HuH-7.5 (cell line): ENCODE measurements around the gene UTY.
"Not testable (repeated sequence)": the region's sequence is repeated elsewhere in the genome, so short reads cannot be mapped to it uniquely, and the experiment has no call there.

ENCODE experiments used
- DNase-seq: peaks from one replicate; pipeline ENCODE4 v3.0.0; 2011; ENCODE audit warnings: low spot score

The UTY gene

GRCh38 chrY:13299411-13299810 lies 180.4 kb downstream of the UTY start:
- no peak for DNase-seq

- DNase-seq: no peak
These were observed 183.5 kb downstream of the UTY start for GRCh38 chrY:13296176-13296890.

- DNase-seq: no peak
These were observed 184.8 kb downstream of the UTY start for GRCh38 chrY:13295026-13295425.

GRCh38 chrY:13291199-13291598 lies 188.6 kb downstream of the UTY start:
- no peak for DNase-seq

GRCh38 chrY:13282151-13283054 lies 197.4 kb downstream of the UTY start:
- DNase-seq: not testable (repeated sequence)

GRCh38 chrY:13279561-13279960 lies 200.3 kb downstream of the UTY start:
- DNase-seq: no peak

DNA sequence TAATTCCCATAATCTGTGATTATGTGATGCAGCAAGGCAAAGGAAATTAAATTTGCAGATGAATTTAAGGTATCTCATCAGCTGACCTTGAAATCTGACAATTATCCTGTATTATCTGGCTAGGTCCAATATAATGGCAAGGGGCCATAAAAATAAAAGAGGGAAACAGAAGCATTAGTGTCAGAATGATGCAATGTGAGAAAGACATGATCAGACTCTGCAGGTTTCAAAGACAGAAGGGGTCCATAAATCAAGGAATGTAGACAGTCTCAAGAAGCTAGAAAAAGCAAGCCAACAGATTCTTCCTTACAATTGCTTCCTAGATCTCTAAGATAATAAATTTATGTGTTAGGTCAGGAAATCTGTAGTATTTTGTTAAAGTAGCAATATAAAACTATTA lies 208.1 kb downstream of the UTY start:
- DNase-seq: no peak

DNA sequence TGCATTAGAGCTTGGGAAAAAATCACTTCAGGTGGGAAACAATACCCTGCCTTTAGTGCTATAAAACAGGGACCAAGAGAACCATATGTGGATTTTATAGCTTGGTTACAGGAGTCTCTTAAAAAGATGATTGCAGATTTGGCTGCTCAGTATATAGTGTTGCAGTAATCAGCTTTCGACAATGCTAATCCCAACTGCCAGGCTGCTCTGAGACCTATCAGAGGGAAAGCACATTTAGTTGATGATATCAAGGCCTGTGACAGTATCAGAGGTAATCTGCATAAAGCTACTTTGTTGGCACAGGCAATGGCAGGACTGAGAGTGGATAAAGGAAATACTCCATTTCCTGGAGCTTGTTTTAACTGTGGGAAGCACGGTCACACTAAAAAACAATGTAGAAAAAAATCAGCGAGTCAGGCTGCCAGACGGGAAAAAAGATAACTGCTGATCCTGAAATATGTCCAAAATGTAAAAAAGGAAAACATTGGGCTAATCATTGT lies 225.8 kb downstream of the UTY start:
- not testable (repeated sequence) for DNase-seq

DNA sequence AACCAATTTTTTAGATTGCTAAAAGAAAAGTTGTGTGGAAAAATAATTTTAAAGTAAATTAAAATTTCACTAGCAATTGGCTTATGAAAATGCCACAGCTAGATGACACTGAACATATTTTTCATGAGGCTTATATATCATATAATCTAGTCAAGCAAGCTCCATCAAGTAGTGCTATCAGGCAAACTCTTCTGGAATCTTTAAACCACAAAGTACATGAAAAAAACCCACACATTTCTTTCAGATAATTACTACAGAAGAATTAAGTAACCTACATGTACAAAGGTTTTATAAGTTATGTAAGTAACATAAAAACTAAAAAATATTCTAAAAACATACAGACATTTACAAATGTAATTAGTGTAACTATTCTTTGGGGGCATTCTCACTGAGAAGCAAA lies 229.4 kb downstream of the UTY start:
- no peak for DNase-seq

DNA sequence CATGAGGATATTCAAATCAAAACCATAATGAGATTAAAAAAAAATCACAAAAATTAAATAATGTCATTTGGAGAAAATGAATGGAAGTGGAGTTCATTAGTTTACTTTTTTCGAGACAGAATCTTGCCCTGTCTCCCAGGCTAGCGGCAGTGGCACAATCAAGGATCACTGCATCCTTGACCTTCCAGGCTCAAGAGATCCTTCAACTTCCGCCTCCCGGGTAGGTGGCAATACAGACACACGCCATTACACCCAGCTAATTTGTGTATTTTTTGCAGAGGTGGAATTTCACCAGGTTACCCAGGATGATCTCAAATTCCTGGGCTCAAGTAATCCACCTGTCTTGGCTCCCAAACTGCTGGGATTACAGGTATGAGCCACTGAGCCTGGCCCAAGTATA lies 236.1 kb downstream of the UTY start:
- DNase-seq: no peak

- no peak for DNase-seq
These were observed 245.9 kb downstream of the UTY start for GRCh38 chrY:13233901-13234300.

GRCh38 chrY:13233118-13233517 lies 246.7 kb downstream of the UTY start:
- no peak for DNase-seq

DNA sequence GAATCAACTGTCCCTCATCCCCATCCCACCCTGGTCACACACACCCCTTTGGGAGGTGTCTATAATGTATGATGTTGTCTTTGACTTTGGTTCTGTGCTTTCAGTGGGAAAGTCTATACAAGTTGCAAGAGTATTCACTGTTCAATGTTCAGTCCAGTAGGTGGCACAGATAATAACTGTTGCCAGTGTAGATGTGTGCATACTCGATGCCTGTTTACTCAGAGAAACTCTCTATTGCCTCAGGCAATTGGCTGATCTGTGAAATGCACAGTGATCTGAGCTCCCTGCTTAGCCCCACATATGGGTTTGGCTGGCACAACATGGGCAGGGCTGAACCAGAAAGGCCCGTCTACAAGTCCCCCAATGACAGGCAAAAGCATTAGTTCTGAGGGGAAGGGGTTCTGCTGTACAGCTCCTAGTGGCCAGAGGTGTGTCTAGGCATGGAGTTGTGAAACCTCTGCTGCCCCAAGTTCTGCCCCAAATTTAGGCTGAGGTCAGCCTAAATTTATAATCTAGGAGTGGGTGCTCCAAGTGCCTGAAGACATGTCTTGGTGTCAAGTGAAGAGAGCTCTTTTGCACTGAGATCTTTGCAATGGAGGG lies 252.4 kb downstream of the UTY start:
- no peak for DNase-seq

DNA sequence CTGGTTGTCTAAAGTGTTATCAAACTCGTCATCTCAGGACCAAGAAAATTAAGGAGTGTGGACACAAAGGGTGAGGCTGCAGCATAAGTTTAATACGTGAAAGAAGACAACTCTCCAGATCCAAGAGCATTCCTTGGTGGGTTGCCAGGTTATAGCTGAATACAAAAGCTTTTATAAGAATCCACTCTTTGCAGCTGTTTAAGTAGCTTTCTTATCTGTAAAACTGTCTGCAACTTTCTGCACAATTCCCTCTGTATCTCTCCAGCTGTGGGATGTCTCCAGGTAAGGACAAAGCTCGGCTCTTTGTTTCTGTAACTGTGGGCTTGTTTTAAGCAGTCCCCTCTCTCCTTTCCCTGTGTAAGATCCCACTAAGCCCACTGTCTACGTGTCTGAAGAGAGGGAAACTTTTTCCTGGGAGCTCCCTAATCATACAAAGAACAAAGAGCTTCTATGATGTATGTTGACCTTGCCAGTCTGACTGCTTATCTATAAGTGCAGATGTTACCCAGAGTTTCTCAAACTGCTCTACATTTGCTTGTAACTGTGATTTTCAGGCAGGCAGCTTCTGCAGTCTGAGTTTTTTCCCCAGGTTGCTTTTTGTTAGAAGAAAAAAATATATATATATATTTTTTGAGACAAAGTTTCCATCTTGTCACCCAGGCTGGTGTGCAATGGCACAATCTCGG lies 268.7 kb downstream of the UTY start:
- DNase-seq: no peak

- DNase-seq: no peak
These were observed 274.6 kb downstream of the UTY start for GRCh38 chrY:13205214-13205613.
